AG04449 (cell line): Measurements from ENCODE around the gene SPECC1.

ENCODE experiments used
- CTCF ChIA-PET: fragments of 350-600 bp; formaldehyde crosslinking; extraction: SDS; loops from one replicate; lab custom pipeline; 2021; ENCODE audit warnings: antibody characterized with exemption; lab: Yijun Ruan, JAX
- POLR2A ChIA-PET: fragments of 400-600, 350-600 bp; formaldehyde crosslinking; extraction: SDS; loops from one replicate; lab custom pipeline; 2020; ENCODE audit warnings: antibody characterized with exemption, inconsistent platforms; lab: Yijun Ruan, JAX
- DNase-seq: peaks from one replicate; pipeline ENCODE4 v3.0.0-alpha.2; 2010; ENCODE audit warnings: low read depth, low spot score
- H3K4me3 ChIP-seq: 2 replicates; pipeline ENCODE4 v1.5.1; 2011; ENCODE audit warnings: low read depth, mild to moderate bottlenecking, control low read depth, low read length
- CTCF ChIP-seq: IDR thresholded peaks from one replicate; pipeline ENCODE4 v1.5.1; 2011; ENCODE audit warnings: mild to moderate bottlenecking, moderate library complexity, low read length, control low read depth, inconsistent platforms; ENCODE audit not compliant: insufficient read depth; ENCODE audit errors: missing control alignments

SPECC1 gene

GRCh38 chr17:20278805-20279204 lies 269.6 kb downstream of the SPECC1 start:
- CTCF ChIA-PET = interaction anchor here (1.0 kb wide), 1 partner anchor 52 kb away, joined by 3 read pairs; no protein-coding TSS in a partner anchor
- DNase-seq = no peak
- no peak for TF ChIP-seq CTCF
- H3K4me3 ChIP-seq = no peak overlapping the region
- POLR2A ChIA-PET = no interaction called here

GRCh38 chr17:20279631-20280030 lies 270.5 kb downstream of the SPECC1 start:
- CTCF ChIA-PET = no interaction called here
- TF ChIP-seq CTCF = no peak
- no peak overlapping the region for H3K4me3 ChIP-seq
- POLR2A ChIA-PET = no interaction called here
- DNase-seq = no peak

GRCh38 chr17:20280051-20280450 lies 270.9 kb downstream of the SPECC1 start:
- ChIA-PET POLR2A (no interaction called here), CTCF (no interaction called here)
- no peak for TF ChIP-seq CTCF
- no peak for DNase-seq
- no peak overlapping the region for H3K4me3 ChIP-seq

- no peak for DNase-seq
- no peak overlapping the region for H3K4me3 ChIP-seq
- TF ChIP-seq CTCF = no peak
- CTCF ChIA-PET = no interaction called here
- POLR2A ChIA-PET = no interaction called here
Measured at GRCh38 chr17:20280851-20281250, 271.7 kb downstream of the SPECC1 start.

GRCh38 chr17:20281860-20282259 lies 272.7 kb downstream of the SPECC1 start:
- CTCF ChIA-PET = no interaction called here
- DNase-seq = no peak
- no peak for TF ChIP-seq CTCF
- H3K4me3 ChIP-seq = no peak overlapping the region
- POLR2A ChIA-PET = no interaction called here

GRCh38 chr17:20282526-20283308 lies 273.6 kb downstream of the SPECC1 start:
- ChIA-PET CTCF (no interaction called here), POLR2A (no interaction called here)
- DNase-seq = no peak
- TF ChIP-seq CTCF = no peak
- H3K4me3 ChIP-seq = no peak overlapping the region
